ENCODE measurements around the gene LRCH1. TPM values are rescaled to one million over a fixed set of nuclear protein-coding genes. Genes with fewer than 3 reads are reported as not detected.
A peak's percentile ranks its signal among the peaks of the same experiment; 100 is the strongest.

Gene LRCH1
- total and polyA plus RNA-seq, 8 donors, result 16.1 to 30.5 (median 26.8) TPM

DNA sequence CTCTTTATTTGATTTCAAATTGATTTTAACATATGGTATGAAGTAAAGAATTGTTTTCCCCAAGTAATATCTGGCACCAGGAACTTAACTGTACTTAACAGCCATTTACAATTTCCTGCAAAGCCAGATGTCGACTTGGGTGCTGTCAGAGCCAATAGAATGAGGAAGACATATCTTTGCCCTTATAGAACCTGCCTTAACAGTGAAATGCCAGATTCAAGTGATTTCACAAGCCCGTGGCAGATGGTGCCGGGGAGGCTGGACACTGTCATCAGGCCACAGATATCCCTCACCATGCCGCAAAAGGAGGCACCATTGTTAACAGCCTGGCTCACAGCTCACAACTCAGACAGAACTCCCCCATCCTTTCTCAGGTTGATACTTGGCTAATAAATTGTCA lies 195.3 kb downstream of the LRCH1 start:
- TF ChIP-seq, protein P1, sequence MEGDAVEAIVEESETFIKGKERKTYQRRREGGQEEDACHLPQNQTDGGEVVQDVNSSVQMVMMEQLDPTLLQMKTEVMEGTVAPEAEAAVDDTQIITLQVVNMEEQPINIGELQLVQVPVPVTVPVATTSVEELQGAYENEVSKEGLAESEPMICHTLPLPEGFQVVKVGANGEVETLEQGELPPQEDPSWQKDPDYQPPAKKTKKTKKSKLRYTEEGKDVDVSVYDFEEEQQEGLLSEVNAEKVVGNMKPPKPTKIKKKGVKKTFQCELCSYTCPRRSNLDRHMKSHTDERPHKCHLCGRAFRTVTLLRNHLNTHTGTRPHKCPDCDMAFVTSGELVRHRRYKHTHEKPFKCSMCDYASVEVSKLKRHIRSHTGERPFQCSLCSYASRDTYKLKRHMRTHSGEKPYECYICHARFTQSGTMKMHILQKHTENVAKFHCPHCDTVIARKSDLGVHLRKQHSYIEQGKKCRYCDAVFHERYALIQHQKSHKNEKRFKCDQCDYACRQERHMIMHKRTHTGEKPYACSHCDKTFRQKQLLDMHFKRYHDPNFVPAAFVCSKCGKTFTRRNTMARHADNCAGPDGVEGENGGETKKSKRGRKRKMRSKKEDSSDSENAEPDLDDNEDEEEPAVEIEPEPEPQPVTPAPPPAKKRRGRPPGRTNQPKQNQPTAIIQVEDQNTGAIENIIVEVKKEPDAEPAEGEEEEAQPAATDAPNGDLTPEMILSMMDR (IDR thresholded peaks at IDR 0.05), result no peak
- Histone ChIP-seq H3K27ac (no peak overlapping the region), H3K36me3 (peaks cover 0 to 38% of the 10 kb centered on the region in 2 donors), H3K27me3 (no peaks in the 10 kb centered on the region), H3K4me1 (peaks cover 0 to 13% of the 10 kb centered on the region in 2 donors), H3K4me3 (no peak overlapping the region), H3K9me3 (no peaks in the 10 kb centered on the region)
- DNase-seq (no peak), ATAC-seq (no peak)
- intact Hi-C loops (cut with DNase I), result no loop called here

DNA sequence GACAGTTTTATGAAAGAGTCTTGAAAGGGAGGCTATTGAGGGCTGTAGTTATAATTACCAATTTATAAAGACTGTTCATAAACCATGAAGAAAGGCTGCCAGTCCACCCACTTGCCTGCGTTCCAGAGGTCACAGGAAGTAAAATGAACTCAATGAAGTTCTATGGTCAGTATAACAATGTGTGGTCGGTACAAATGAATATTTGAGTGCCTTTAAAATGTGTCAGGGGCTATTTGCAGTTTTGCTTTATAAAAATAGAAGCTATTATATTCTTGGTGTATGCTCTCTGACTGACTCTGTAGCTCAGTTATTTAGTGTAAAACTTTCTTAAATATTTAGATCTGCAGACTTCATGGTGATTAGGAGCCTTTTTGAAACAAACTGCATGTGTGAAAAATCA lies 197.0 kb downstream of the LRCH1 start:
- DNase-seq, result no peak
- H3K9me3 ChIP-seq, result no peaks in the 10 kb centered on the region
- H3K27ac ChIP-seq, result no peak overlapping the region
- no peak overlapping the region for H3K4me3 ChIP-seq
- H3K4me1 ChIP-seq, result peaks cover 0 to 13% of the 10 kb centered on the region in 2 donors
- no peak for ATAC-seq
- peaks cover 0 to 33% of the 10 kb centered on the region in 2 donors for H3K36me3 ChIP-seq
- intact Hi-C loops (cut with DNase I), result no loop called here
- TF ChIP-seq, protein P1 (IDR thresholded peaks at IDR 0.05), result no peak
- no peaks in the 10 kb centered on the region for H3K27me3 ChIP-seq

DNA sequence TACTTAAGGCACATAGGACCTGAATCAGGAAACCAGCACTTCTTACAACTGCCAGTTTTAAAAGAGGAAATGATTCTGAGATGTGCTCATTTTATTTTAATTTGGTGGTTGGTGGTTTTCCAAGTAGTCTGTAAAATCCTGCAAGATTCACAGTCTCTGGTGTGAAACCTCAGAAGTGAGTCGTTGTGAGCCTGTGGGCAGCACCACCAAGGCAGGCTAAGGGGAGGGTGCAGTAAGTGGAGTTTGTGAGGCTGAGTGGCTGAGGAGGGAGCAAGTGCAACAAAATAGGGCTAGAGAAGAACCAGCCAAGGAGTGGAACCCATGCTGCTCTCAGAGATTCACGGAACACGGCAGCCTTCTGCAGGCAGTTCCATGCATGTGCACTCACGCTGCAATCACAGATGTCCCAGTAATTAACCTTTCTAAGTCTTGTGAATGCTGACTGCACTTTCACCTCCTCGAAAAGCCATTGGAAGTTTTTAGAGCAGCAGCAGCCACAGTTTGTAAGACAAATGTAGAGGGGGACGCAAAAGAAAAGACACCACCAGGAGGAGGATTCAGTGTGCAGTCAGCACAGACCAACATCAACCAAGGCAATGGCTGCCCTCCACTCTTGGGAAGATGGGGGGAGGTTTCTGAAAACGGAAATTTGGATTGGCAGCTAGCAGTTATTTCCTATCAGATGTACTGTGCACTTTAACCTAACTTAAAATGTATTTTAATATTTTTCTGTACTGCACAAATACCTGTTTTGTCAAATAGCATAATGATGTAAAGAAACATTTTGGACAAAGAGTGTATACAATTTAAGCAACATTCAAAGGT lies 199.1 kb downstream of the LRCH1 start:
- TF ChIP-seq, protein P1 (IDR thresholded peaks at IDR 0.05), result no peak
- ATAC-seq (peak; percentile 62), DNase-seq (peak in 1 of 4 donors; percentile 40)
- H3K9me3 ChIP-seq, result no peaks in the 10 kb centered on the region
- no peaks in the 10 kb centered on the region for H3K27me3 ChIP-seq
- H3K27ac ChIP-seq, result no peak overlapping the region
- intact Hi-C loops (cut with DNase I), result no loop called here
- peaks cover 3 to 17% of the 10 kb centered on the region in 2 donors for H3K4me1 ChIP-seq
- no peak overlapping the region for H3K4me3 ChIP-seq
- peaks cover 0 to 20% of the 10 kb centered on the region in 2 donors for H3K36me3 ChIP-seq

DNA sequence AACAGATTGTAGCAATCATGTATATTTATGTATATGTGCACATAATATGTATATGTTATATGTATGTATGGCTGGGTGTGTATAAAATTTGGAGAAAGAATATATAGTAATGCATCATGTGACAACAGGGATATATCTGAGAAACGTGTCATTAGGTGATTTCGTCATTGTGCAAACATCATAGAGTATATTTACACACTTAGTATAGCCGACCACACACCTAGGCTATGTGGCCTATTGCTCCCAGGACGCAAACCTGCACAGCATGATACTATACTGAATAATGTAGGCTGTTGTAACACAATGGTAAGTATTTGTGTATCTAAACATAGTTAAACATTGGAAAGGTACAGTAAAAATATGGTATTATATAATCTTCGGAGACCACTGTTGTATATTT lies 200.2 kb downstream of the LRCH1 start:
- Histone ChIP-seq H3K4me1 (peaks cover 3 to 26% of the 10 kb centered on the region in 2 donors), H3K27ac (no peak overlapping the region), H3K9me3 (no peaks in the 10 kb centered on the region), H3K27me3 (no peaks in the 10 kb centered on the region), H3K4me3 (no peak overlapping the region), H3K36me3 (peaks cover 0 to 16% of the 10 kb centered on the region in 2 donors)
- DNase-seq (no peak), ATAC-seq (no peak)
- intact Hi-C loops (cut with DNase I), result no loop called here
- TF ChIP-seq, protein P1 (IDR thresholded peaks at IDR 0.05), result no peak

DNA sequence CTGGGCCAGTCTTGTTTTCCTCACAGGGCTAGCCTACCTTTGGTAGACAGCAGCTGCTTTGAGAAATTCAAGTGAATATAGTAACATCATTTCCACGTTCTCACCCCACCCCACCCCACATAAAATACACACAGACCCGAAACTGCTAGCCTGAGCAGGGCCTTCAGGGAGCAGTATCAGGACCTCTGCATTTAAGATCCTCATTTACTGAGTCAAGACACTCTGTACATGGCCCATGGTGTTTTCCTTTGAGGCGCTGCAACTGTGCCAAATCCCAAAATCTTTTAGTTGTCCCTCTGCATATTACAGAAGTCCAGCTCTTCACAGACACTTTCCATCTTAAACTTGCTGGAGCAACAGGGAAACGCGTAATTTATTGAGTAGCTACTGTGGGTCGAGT lies 200.9 kb downstream of the LRCH1 start:
- H3K27ac ChIP-seq, result no peak overlapping the region

More for the DNA sequence above, 200.9 kb downstream of the LRCH1 start:
- TF ChIP-seq, protein P1 (IDR thresholded peaks at IDR 0.05), result no peak
- peaks cover 0 to 11% of the 10 kb centered on the region in 2 donors for H3K36me3 ChIP-seq
- H3K27me3 ChIP-seq, result no peaks in the 10 kb centered on the region
- H3K4me1 ChIP-seq, result peaks cover 3 to 30% of the 10 kb centered on the region in 2 donors
- H3K4me3 ChIP-seq, result no peak overlapping the region
- ATAC-seq (no peak), DNase-seq (no peak)
- no peaks in the 10 kb centered on the region for H3K9me3 ChIP-seq
- intact Hi-C loops (cut with DNase I), result no loop called here

Data from left lung (tissue), 10 donors.